SU-DHL-6 (cell line): Measurements from ENCODE around the gene UBE2E2.

ENCODE experiments used
- H2AFZ ChIP-seq: fragments of 200-600 bp; sonication (generic); 2 replicates; pipeline ENCODE4 v1.6.1; 2014; ENCODE audit warnings: low read depth, mild to moderate bottlenecking, moderate library complexity, mixed read lengths, antibody characterized with exemption, low read length; ENCODE audit not compliant: severe bottlenecking
- H3F3A ChIP-seq: fragments of 200-600 bp; shearing (Covaris generic); 2 replicates; pipeline ENCODE4 v1.6.0; 2016; ENCODE audit warnings: antibody characterized with exemption, mild to moderate bottlenecking; ENCODE audit not compliant: insufficient read depth
- H3K27ac ChIP-seq: fragments of 200-600 bp; sonication (generic); 2 replicates; pipeline ENCODE4 v1.5.1; 2016; ENCODE audit warnings: low read depth, mild to moderate bottlenecking, low read length, moderate library complexity, mixed read lengths
- H3K27me3 ChIP-seq: fragments of 200-600 bp; sonication (generic), shearing (Covaris generic); 2 replicates; pipeline ENCODE4 v1.6.0; 2014; ENCODE audit warnings: mild to moderate bottlenecking, low read length
- H3K36me3 ChIP-seq: fragments of 200-600 bp; sonication (generic); 2 replicates; pipeline ENCODE4 v1.6.1; 2014; ENCODE audit warnings: mild to moderate bottlenecking, low read length, mixed read lengths
- H3K4me2 ChIP-seq: fragments of 300-600, 200-600 bp; shearing (Covaris generic), sonication (generic); 2 replicates; pipeline ENCODE4 v1.6.0; 2014; ENCODE audit warnings: low read length, low read depth, mild to moderate bottlenecking; ENCODE audit not compliant: poor library complexity, severe bottlenecking
- H3K4me3 ChIP-seq: fragments of 200-600 bp; sonication (generic); 2 replicates; pipeline ENCODE4 v1.5.1; 2014; ENCODE audit warnings: antibody characterized with exemption, low read length, mild to moderate bottlenecking, mixed read lengths; ENCODE audit not compliant: insufficient read depth, poor library complexity, severe bottlenecking
- H3K79me2 ChIP-seq: fragments of 200-600 bp; sonication (generic); 2 replicates; pipeline ENCODE4 v1.6.1; 2014; ENCODE audit warnings: mild to moderate bottlenecking, low read length, moderate library complexity; ENCODE audit not compliant: insufficient read depth
- H3K9ac ChIP-seq: fragments of 200-600 bp; sonication (generic); 2 replicates; pipeline ENCODE4 v1.7.0; 2014; ENCODE audit warnings: mild to moderate bottlenecking, low read length
- H3K9me2 ChIP-seq: fragments of 200-600 bp; sonication (generic); replicated peaks from 2 replicates; pipeline ENCODE4 v1.6.1; 2014; ENCODE audit warnings: low read length; ENCODE audit not compliant: insufficient read depth
- H3K9me3 ChIP-seq: fragments of 200-600 bp; sonication (generic); 2 replicates; pipeline ENCODE4 v1.6.1; 2014; ENCODE audit warnings: low read length, mixed read lengths; ENCODE audit not compliant: insufficient read depth
- H4K20me1 ChIP-seq: fragments of 200-600 bp; sonication (generic); 2 replicates; pipeline ENCODE4 v1.6.1; 2014; ENCODE audit warnings: low read depth, mild to moderate bottlenecking, antibody characterized with exemption, low read length, moderate library complexity, mixed read lengths
- EZH2phosphoT487 ChIP-seq: fragments of 200-600 bp; sonication (generic), shearing (Covaris generic); conservative IDR thresholded peaks from 2 replicates; pipeline ENCODE4 v1.6.1; 2018; ENCODE audit warnings: mild to moderate bottlenecking, antibody characterized with exemption, low read length, moderate library complexity, mixed read lengths
- TF ChIP-seq, protein P1 (sequence below): fragments of 200-600 bp; sonication (generic); IDR thresholded peaks from one replicate; pipeline ENCODE4 v1.5.1; 2017; ENCODE audit warnings: antibody characterized with exemption, mild to moderate bottlenecking, low read length, moderate library complexity; ENCODE audit not compliant: insufficient read depth, poor library complexity, severe bottlenecking

Gene UBE2E2

GRCh38 chr3:23590424-23591273 lies 387.5 kb downstream of the UBE2E2 start:
- Histone ChIP-seq H3K27me3 (no peaks in the 10 kb centered on the region), H3F3A (no peaks in the 10 kb centered on the region), H3K4me2 (no peak overlapping the region), H3K9ac (no peak overlapping the region), H3K9me2 (no peaks in the 10 kb centered on the region), H3K36me3 (no peaks in the 10 kb centered on the region), H2AFZ (no peak overlapping the region), H3K79me2 (no peaks in the 10 kb centered on the region), H3K9me3 (no peaks in the 10 kb centered on the region), H4K20me1 (no peaks in the 10 kb centered on the region), H3K4me3 (no peak overlapping the region), H3K27ac (no peak overlapping the region)
- no peak for TF ChIP-seq EZH2phosphoT487
- TF ChIP-seq, protein P1, sequence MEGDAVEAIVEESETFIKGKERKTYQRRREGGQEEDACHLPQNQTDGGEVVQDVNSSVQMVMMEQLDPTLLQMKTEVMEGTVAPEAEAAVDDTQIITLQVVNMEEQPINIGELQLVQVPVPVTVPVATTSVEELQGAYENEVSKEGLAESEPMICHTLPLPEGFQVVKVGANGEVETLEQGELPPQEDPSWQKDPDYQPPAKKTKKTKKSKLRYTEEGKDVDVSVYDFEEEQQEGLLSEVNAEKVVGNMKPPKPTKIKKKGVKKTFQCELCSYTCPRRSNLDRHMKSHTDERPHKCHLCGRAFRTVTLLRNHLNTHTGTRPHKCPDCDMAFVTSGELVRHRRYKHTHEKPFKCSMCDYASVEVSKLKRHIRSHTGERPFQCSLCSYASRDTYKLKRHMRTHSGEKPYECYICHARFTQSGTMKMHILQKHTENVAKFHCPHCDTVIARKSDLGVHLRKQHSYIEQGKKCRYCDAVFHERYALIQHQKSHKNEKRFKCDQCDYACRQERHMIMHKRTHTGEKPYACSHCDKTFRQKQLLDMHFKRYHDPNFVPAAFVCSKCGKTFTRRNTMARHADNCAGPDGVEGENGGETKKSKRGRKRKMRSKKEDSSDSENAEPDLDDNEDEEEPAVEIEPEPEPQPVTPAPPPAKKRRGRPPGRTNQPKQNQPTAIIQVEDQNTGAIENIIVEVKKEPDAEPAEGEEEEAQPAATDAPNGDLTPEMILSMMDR, result no peak

DNA sequence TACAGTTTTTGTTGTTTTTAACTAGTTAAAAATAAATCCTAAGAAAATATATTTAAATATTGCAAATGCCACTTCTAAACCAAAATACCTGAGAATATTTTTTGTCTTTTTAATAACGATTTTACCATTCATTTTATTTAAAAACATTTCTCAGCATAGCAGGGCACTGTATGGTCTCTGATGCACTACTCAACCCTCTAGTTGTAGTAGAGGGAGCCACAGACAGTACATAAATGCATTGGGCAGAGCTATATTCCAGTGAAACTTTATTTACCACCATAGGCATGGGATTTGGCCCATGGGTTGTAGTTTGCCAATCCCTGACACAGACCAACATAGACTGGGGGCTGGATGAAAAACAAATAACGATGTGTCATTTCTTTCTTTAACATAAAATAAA lies 388.2 kb downstream of the UBE2E2 start:
- TF ChIP-seq EZH2phosphoT487, result no peak
- TF ChIP-seq, protein P1, result no peak
- Histone ChIP-seq H3K9ac (no peak overlapping the region), H4K20me1 (no peaks in the 10 kb centered on the region), H3K4me3 (no peak overlapping the region), H3K9me2 (no peaks in the 10 kb centered on the region), H3K27ac (no peak overlapping the region), H3K27me3 (no peaks in the 10 kb centered on the region), H3K79me2 (no peaks in the 10 kb centered on the region), H3K36me3 (no peaks in the 10 kb centered on the region), H3K9me3 (no peaks in the 10 kb centered on the region), H3K4me2 (no peak overlapping the region), H2AFZ (no peak overlapping the region), H3F3A (no peaks in the 10 kb centered on the region)

DNA sequence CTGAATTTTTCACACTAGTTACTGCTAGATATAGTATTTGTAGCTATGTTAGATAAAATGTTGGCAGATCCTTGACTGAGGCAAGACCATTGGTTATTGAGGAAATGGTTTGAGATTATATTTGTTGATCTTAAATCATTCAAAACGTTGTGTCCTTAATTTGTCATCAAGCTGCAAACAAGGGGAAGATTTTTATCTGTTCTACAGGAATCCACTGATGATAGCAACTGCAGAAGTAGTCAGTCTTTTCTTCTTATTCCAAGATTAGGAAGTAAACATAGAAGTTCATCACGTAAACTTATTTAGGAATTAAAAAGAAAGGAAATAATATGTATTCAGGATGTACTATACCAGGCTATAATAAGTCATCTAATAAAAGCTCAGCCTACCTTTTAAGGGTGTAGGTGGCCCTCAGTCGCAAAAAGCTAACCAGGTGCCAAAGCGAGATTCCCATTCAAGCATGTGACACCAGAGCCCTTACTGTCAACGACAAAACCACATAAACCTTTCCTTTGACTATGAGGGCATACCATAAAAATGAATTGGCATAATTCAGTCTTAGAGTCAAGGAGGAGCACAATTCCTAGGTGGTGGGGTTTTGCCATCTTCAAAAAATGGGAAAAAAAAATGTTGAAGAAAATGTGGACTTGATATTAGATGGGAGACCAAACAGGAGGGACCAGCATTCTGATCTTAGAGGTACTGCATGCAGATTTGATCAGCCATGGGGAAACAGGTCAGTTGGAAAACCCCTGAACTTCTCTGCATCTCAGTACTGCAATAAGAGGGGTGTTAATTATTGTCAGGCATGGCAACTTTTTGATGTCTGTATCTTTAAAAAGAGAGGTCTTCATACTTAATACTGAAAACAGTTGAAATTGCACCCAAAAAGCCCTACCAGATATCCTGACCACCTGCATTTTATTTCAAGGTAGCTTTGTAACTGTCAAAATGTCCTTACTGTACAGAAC lies 390.1 kb downstream of the UBE2E2 start:
- no peaks in the 10 kb centered on the region for H4K20me1 ChIP-seq
- no peak overlapping the region for H2AFZ ChIP-seq
- no peak for TF ChIP-seq EZH2phosphoT487
- TF ChIP-seq, protein P1, result no peak
- H3K9ac ChIP-seq, result no peak overlapping the region
- no peaks in the 10 kb centered on the region for H3K36me3 ChIP-seq
- no peak overlapping the region for H3K27ac ChIP-seq
- no peaks in the 10 kb centered on the region for H3F3A ChIP-seq
- H3K4me2 ChIP-seq, result no peak overlapping the region
- H3K79me2 ChIP-seq, result no peaks in the 10 kb centered on the region
- H3K4me3 ChIP-seq, result no peak overlapping the region
- H3K9me3 ChIP-seq, result no peaks in the 10 kb centered on the region
- H3K27me3 ChIP-seq, result no peaks in the 10 kb centered on the region
- H3K9me2 ChIP-seq, result no peaks in the 10 kb centered on the region
